Mesenteric fat pad (tissue), 1 donor: ENCODE data around the gene ADAMTS2. TPM values are rescaled to one million over a fixed set of nuclear protein-coding genes. Genes with fewer than 3 reads are reported as not detected.

Experiments
- DNase-seq: peaks from one replicate; pipeline ENCODE4 v3.0.0-alpha.2; 2020; ENCODE audit warnings: low spot score
- long read RNA-seq: library from polyadenylated mRNA; unstranded; transcript quantifications from one replicate; pipeline ENCODE4 v2.0.0, GENCODE V29; 2020
- total RNA-seq: library from RNA; stranded (reverse); fragmentation: NEBNext Ultra II Directional; extraction: Animal tissue kit (Norgen Biotek cat#: 25700); gene quantifications from one replicate; pipeline ENCODE4 v1.2.1, GENCODE V29; 2021
- donor health status: DM: yes; HTN: yes; CAD: no.

Gene ADAMTS2
- 79.4 TPM for total RNA-seq
- long read RNA-seq, partial matches to known transcripts = 40 of 130 reads
- long read RNA-seq, other reads (novel, unspliced or antisense) = 89 of 130 reads

- no peak for DNase-seq
These were observed at the start of gene ADAMTS2 for GRCh38 chr5:179345433-179346321. Gene ADAMTS2, minus strand, starts transcription at chr5:179345461. Its CDS starts 133 bp downstream, at chr5:179345328.

GRCh38 chr5:179393078-179393477 is 47.8 kb upstream of the ADAMTS2 start:
- DNase-seq = no peak

GRCh38 chr5:179387151-179388110 is 42.2 kb upstream of the ADAMTS2 start:
- peak; percentile 82 for DNase-seq

GRCh38 chr5:179385914-179386313 is 40.7 kb upstream of the ADAMTS2 start:
- DNase-seq = peak; percentile 35

- DNase-seq = peak; percentile 53
These were observed 37.2 kb upstream of the ADAMTS2 start for GRCh38 chr5:179382486-179382885.

- peak; percentile 60 for DNase-seq
These were observed 36.4 kb upstream of the ADAMTS2 start for GRCh38 chr5:179381691-179382090.

- peak; percentile 86 for DNase-seq
These were observed 35.2 kb upstream of the ADAMTS2 start for GRCh38 chr5:179380211-179381035.

- DNase-seq = peak; percentile 35
These were observed 34.1 kb upstream of the ADAMTS2 start for GRCh38 chr5:179379321-179379890.

GRCh38 chr5:179378441-179379271 is 33.4 kb upstream of the ADAMTS2 start:
- peak; percentile 75 for DNase-seq

GRCh38 chr5:179378116-179378440 is 32.8 kb upstream of the ADAMTS2 start:
- DNase-seq = no peak

- DNase-seq = peak; percentile 80
These were observed 32.3 kb upstream of the ADAMTS2 start for GRCh38 chr5:179377421-179378115.

GRCh38 chr5:179376701-179377420 is 31.6 kb upstream of the ADAMTS2 start:
- peak; percentile 76 for DNase-seq

- peak; percentile 60 for DNase-seq
These were observed 30.6 kb upstream of the ADAMTS2 start for GRCh38 chr5:179375831-179376365.

- DNase-seq = peak; percentile 64
These were observed 30.0 kb upstream of the ADAMTS2 start for GRCh38 chr5:179375236-179375685.

- peak; percentile 67 for DNase-seq
These were observed 29.4 kb upstream of the ADAMTS2 start for GRCh38 chr5:179374506-179375235.

GRCh38 chr5:179373961-179374505 is 28.8 kb upstream of the ADAMTS2 start:
- peak; percentile 81 for DNase-seq
